T47D (cell line): Measurements from ENCODE around the gene GJB5.

Source experiments
- DNase-seq, 2 experiments: peaks; one replicate each; pipeline versions ENCODE4 v3.0.0 to v3.0.0-alpha.2; 2011 to 2012; ENCODE audit warnings: low read depth in 1 of 2, low spot score in 1 of 2
- JUND ChIP-seq: IDR thresholded peaks from 2 replicates; pipeline ENCODE4 v1.6.1; 2012; ENCODE audit warnings: low read depth
- in situ Hi-C: cut with HindIII; loops from 2 replicates; pipeline ENCODE4 v1.10.0; 2016; ENCODE audit warnings: low sequenced_read_pairs, low pct_unique_long_range_greater_than_20kb

Gene GJB5

GRCh38 chr1:34795916-34796315, 41.1 kb downstream of the GJB5 start:
- in situ Hi-C loops, result no loop called here
- DNase-seq, result no peak
- TF ChIP-seq JUND, result no peak

- DNase-seq, result no peak
- TF ChIP-seq JUND, result no peak
- in situ Hi-C loops, result no loop called here
Observed at GRCh38 chr1:34796990-34797389, 42.1 kb downstream of the GJB5 start.

GRCh38 chr1:34800214-34800613, 45.4 kb downstream of the GJB5 start:
- DNase-seq, result no peak
- TF ChIP-seq JUND, result no peak
- in situ Hi-C loops, result no loop called here

GRCh38 chr1:34803770-34804169, 48.9 kb downstream of the GJB5 start:
- TF ChIP-seq JUND, result no peak
- in situ Hi-C loops, result no loop called here
- no peak for DNase-seq

GRCh38 chr1:34806396-34806795, 51.5 kb downstream of the GJB5 start:
- no peak for TF ChIP-seq JUND
- DNase-seq, result no peak
- in situ Hi-C loops, result no loop called here
